Tibial artery (tissue), 4 donors: ENCODE results near the gene CDK5.

Experiments used
- DNase-seq, 2 donors: peaks; one replicate each; pipeline ENCODE4 v3.0.0-alpha.2; 2019
- H3K27ac ChIP-seq, 2 donors: fragments of 200-600 bp; sonication (generic) in 1 of 2; 1 replicate in 1 of 2; 2 replicates in 1 of 2; pipeline ENCODE4 v1.5.1; 2018 to 2019; ENCODE audit warnings: mild to moderate bottlenecking in 1 of 2
- H3K27me3 ChIP-seq, 2 donors: fragments of 200-600 bp; sonication (generic) in 1 of 2; one replicate each; pipeline versions ENCODE4 v1.5.1 to v1.6.0; 2016 to 2019
- H3K36me3 ChIP-seq, 3 donors: fragments of 200-600 bp; sonication (generic) in 2 of 3; one replicate each; pipeline ENCODE4 v1.5.1; 2016 to 2019; ENCODE audit warnings: mild to moderate bottlenecking in 2 of 3
- H3K4me1 ChIP-seq, 4 donors: fragments of 200-600 bp; sonication (generic) in 2 of 4; 1 replicate in 3 of 4; 2 replicates in 1 of 4; pipeline ENCODE4 v1.5.1; 2016 to 2019
- H3K4me3 ChIP-seq, 2 donors: fragments of 200-600 bp; sonication (generic) in 1 of 2; 1 replicate in 1 of 2; 2 replicates in 1 of 2; pipeline ENCODE4 v1.5.1; 2018 to 2019; ENCODE audit warnings: mild to moderate bottlenecking in 2 of 2
- H3K9me3 ChIP-seq, 3 donors: fragments of 200-600 bp; sonication (generic) in 1 of 3; one replicate each; pipeline ENCODE4 v1.5.1; 2016 to 2019
- CTCF ChIP-seq, 2 experiments: fragments of 200-600 bp in 1 of 2; fragments of 450-650 bp in 1 of 2; IDR thresholded peaks; one replicate each; pipeline ENCODE4 v1.5.1; 2017 to 2019; ENCODE audit warnings: antibody characterized with exemption in 2 of 2, mild to moderate bottlenecking in 1 of 2, moderate library complexity in 1 of 2
- intact Hi-C: fragments of 100-400 bp; cut with DNase I; formaldehyde crosslinking; loops from one replicate; pipeline ENCODE4 v1.15.0; 2023; ENCODE audit warnings: low total_unique reads

CDK5 gene

GRCh38 chr7:151048911-151049463, 8.7 kb downstream of the CDK5 start:
- DNase-seq, result no peak
- no peak for TF ChIP-seq CTCF (IDR thresholded peaks at IDR 0.05)
- H3K4me1 ChIP-seq, result peaks cover 0 to 16% (median 8%) of the 10 kb centered on the region in 4 donors
- H3K27ac ChIP-seq, result no peak overlapping the region
- peaks cover 0 to 33% (median 6%) of the 10 kb centered on the region in 3 donors for H3K36me3 ChIP-seq
- peaks cover 0 to 20% of the 10 kb centered on the region in 2 donors for H3K27me3 ChIP-seq
- no peaks in the 10 kb centered on the region for H3K9me3 ChIP-seq
- intact Hi-C loops, result no loop called here
- H3K4me3 ChIP-seq, result no peak overlapping the region

GRCh38 chr7:151047976-151048815, 9.5 kb downstream of the CDK5 start, which contains the start of gene ASIC3:
ASIC3 (plus strand) TSS chr7:151048531; CDS start chr7:151048886, 355 bp downstream.
- H3K9me3 ChIP-seq, result no peaks in the 10 kb centered on the region
- intact Hi-C loops, result no loop called here

GRCh38 chr7:151046603-151047573, 10.8 kb downstream of the CDK5 start:
- Histone ChIP-seq H3K9me3 (no peaks in the 10 kb centered on the region), H3K27me3 (peaks cover 0 to 20% of the 10 kb centered on the region in 2 donors), H3K36me3 (peaks cover 0 to 42% (median 10%) of the 10 kb centered on the region in 3 donors), H3K4me3 (no peak overlapping the region), H3K27ac (no peak overlapping the region), H3K4me1 (peaks cover 0 to 16% (median 8%) of the 10 kb centered on the region in 4 donors)
- no peak for TF ChIP-seq CTCF (IDR thresholded peaks at IDR 0.05)
- intact Hi-C loops, result no loop called here
- no peak for DNase-seq

More at GRCh38 chr7:151047976-151048815, 9.5 kb downstream of the CDK5 start, which contains the start of gene ASIC3:
- peaks cover 0 to 16% (median 8%) of the 10 kb centered on the region in 4 donors for H3K4me1 ChIP-seq
- H3K36me3 ChIP-seq, result peaks cover 0 to 31% (median 8%) of the 10 kb centered on the region in 3 donors
- no peak for DNase-seq
- no peak within 1 kb of the TSS for H3K4me3 ChIP-seq
- TF ChIP-seq CTCF (IDR thresholded peaks at IDR 0.05), result no peak
- H3K27ac ChIP-seq, result no peak within 1 kb of the TSS
- peaks cover 0 to 20% of the 10 kb centered on the region in 2 donors for H3K27me3 ChIP-seq

- no peak for DNase-seq
- H3K4me1 ChIP-seq, result peaks cover 0 to 12% (median 5%) of the 10 kb centered on the region in 4 donors
- H3K36me3 ChIP-seq, result peaks cover 0 to 51% (median 10%) of the 10 kb centered on the region in 3 donors
- H3K4me3 ChIP-seq, result no peak overlapping the region
- intact Hi-C loops, result no loop called here
- no peak for TF ChIP-seq CTCF (IDR thresholded peaks at IDR 0.05)
- H3K27ac ChIP-seq, result no peak overlapping the region
- H3K27me3 ChIP-seq, result peaks cover 0 to 20% of the 10 kb centered on the region in 2 donors
- no peaks in the 10 kb centered on the region for H3K9me3 ChIP-seq
These were observed 11.7 kb downstream of the CDK5 start for GRCh38 chr7:151045967-151046366.

- H3K27me3 ChIP-seq, result peaks cover 0 to 13% of the 10 kb centered on the region in 2 donors
- H3K4me1 ChIP-seq, result peaks cover 0 to 6% (median 3%) of the 10 kb centered on the region in 4 donors
- no peaks in the 10 kb centered on the region for H3K9me3 ChIP-seq
- no peak for DNase-seq
- intact Hi-C loops, result no loop called here
- peaks cover 0 to 53% (median 10%) of the 10 kb centered on the region in 3 donors for H3K36me3 ChIP-seq
- no peak for TF ChIP-seq CTCF (IDR thresholded peaks at IDR 0.05)
- H3K27ac ChIP-seq, result no peak overlapping the region
- H3K4me3 ChIP-seq, result no peak overlapping the region
These were observed 12.4 kb downstream of the CDK5 start for GRCh38 chr7:151045262-151045661.
